ENCODE results near the gene TWIST2. TPM values are rescaled to one million over a fixed set of nuclear protein-coding genes. Genes with fewer than 3 reads are reported as not detected.

The TWIST2 gene
- polyA plus RNA-seq, 1 of the 3 experiments (the other 2 are of a cell fraction), result 19.5 TPM

DNA sequence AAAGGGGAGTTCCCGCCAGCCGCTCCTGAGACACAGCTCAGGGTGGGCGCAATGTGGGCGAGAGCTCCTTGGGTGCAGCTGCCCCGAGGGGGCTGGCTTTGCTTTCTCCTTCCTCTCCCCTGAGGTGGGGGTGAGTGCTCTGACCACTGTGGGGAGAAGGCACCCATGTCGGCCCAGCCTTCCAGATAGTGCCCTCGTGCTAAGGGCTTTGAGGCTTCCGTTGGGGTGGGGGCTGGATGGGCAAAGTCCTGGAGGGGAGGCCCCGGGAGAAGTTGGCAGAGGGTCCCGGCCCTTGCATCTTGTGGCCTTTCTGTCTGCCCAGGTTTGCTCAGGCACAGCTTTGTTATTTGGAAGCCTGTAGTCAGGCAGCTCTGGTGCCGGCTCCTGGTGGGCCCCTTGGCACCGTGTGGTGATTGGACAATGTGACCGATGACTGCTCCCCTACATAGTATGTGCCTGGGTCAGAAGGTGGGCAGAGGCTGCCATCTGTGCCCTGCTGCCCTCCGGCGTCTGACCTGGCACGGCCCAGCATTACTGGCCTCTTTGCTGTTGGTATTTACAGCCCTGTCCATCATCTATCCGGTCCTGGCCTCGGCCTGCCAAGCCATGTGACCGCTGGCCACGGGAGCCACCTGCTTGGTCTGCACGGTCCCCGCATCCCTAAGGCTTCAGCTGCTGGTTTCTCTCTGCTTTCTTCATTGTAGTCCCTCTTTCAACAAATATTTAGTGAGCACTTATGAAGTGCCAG, 50.8 kb downstream of the TWIST2 start:
- ChIA-PET CTCF (interaction anchor here (0.6 to 0.7 kb wide), 2 partner anchors 114 to 739 kb away, joined by 3 read pairs; no protein-coding TSS in a partner anchor), POLR2A (no interaction called here)
- TF ChIP-seq, protein P1, sequence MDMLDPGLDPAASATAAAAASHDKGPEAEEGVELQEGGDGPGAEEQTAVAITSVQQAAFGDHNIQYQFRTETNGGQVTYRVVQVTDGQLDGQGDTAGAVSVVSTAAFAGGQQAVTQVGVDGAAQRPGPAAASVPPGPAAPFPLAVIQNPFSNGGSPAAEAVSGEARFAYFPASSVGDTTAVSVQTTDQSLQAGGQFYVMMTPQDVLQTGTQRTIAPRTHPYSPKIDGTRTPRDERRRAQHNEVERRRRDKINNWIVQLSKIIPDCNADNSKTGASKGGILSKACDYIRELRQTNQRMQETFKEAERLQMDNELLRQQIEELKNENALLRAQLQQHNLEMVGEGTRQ (IDR thresholded peaks at IDR 0.05; ENCODE audit: borderline replicate concordance, low read depth, low read length), result no peak
- TF ChIP-seq EP300 (IDR thresholded peaks at IDR 0.05; ENCODE audit: borderline replicate concordance in 1 of 2, low read depth in 1 of 2, low read length in 1 of 2), result no peak
- WGBS (ENCODE audit: low lambda C conversion rate), result 91% methylated on average over 13 of the region's 22 CpGs
- Histone ChIP-seq H3K4me3 (ENCODE audit: low read depth in 2 of 2, low read length in 1 of 2) (no peak overlapping the region), H3K9ac (no peak overlapping the region), H3F3A (replicated peaks; ENCODE audit: insufficient read depth) (no peaks in the 10 kb centered on the region), H2AFZ (ENCODE audit: low read depth) (no peak overlapping the region), H3K27ac (ENCODE audit: low read depth in 2 of 2, low read length in 1 of 2) (no peak overlapping the region), H3K27me3 (ENCODE audit: insufficient read depth) (no peaks in the 10 kb centered on the region), H3K4me1 (ENCODE audit: control insufficient read depth in 1 of 2, insufficient read depth in 2 of 2, low read depth in 1 of 2, low read length in 1 of 2) (no peaks in the 10 kb centered on the region), H4K20me1 (ENCODE audit: insufficient read depth) (no peaks in the 10 kb centered on the region), H3K36me3 (replicated peaks in 1 of 2; ENCODE audit: control insufficient read depth in 1 of 2, insufficient read depth in 2 of 2, low read length in 1 of 2) (no peaks in the 10 kb centered on the region), H3K79me2 (ENCODE audit: insufficient read depth) (no peaks in the 10 kb centered on the region), H3K9me2 (no peaks in the 10 kb centered on the region), H3K9me3 (no peaks in the 10 kb centered on the region), H3K4me2 (no peak overlapping the region)
- DNase-seq, result no peak

DNA sequence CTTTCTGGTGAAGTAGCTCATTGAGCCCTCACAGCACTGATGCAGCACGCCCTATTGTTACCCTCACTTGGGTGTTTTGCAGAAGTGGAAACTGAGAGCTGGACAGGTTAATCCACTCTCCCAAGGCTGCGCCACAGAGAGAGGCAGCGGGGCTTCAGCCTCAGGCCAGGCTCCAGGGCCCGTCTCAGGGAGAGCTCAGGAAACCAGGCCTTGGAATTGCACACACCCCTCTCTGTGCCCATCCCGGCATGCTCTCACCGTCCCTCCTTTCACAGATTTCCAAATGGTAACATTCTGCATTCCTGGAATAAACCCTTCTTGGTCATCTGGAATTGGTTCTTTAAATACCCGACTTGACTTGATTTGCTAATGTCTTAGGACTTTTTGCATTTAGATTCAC, 51.5 kb downstream of the TWIST2 start:
- Histone ChIP-seq H3K27ac (ENCODE audit: low read depth in 2 of 2, low read length in 1 of 2) (no peak overlapping the region), H3K9me2 (no peaks in the 10 kb centered on the region), H2AFZ (ENCODE audit: low read depth) (no peak overlapping the region), H3K79me2 (ENCODE audit: insufficient read depth) (no peaks in the 10 kb centered on the region), H3K4me3 (ENCODE audit: low read depth in 2 of 2, low read length in 1 of 2) (no peak overlapping the region), H3K4me1 (ENCODE audit: control insufficient read depth in 1 of 2, insufficient read depth in 2 of 2, low read depth in 1 of 2, low read length in 1 of 2) (no peaks in the 10 kb centered on the region), H3K27me3 (ENCODE audit: insufficient read depth) (no peaks in the 10 kb centered on the region), H3K36me3 (replicated peaks in 1 of 2; ENCODE audit: control insufficient read depth in 1 of 2, insufficient read depth in 2 of 2, low read length in 1 of 2) (no peaks in the 10 kb centered on the region), H4K20me1 (ENCODE audit: insufficient read depth) (no peaks in the 10 kb centered on the region), H3K9ac (no peak overlapping the region), H3F3A (replicated peaks; ENCODE audit: insufficient read depth) (no peaks in the 10 kb centered on the region), H3K9me3 (no peaks in the 10 kb centered on the region), H3K4me2 (no peak overlapping the region)
- TF ChIP-seq TEAD4 (IDR thresholded peaks at IDR 0.05; ENCODE audit: borderline replicate concordance, insufficient read depth), result no peak
- TF ChIP-seq RAD21 (IDR thresholded peaks at IDR 0.05; ENCODE audit: low read length), result no peak
- no peak for TF ChIP-seq JUND (IDR thresholded peaks at IDR 0.05)
- no peak for TF ChIP-seq CHD2 (IDR thresholded peaks at IDR 0.05; ENCODE audit: low read length, partially characterized antibody)
- TF ChIP-seq, protein P2, sequence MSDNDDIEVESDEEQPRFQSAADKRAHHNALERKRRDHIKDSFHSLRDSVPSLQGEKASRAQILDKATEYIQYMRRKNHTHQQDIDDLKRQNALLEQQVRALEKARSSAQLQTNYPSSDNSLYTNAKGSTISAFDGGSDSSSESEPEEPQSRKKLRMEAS (IDR thresholded peaks at IDR 0.05; ENCODE audit: low read depth), result no peak
- TF ChIP-seq, protein P1 (IDR thresholded peaks at IDR 0.05; ENCODE audit: borderline replicate concordance, low read depth, low read length), result no peak
- no peak for TF ChIP-seq TAF1 (IDR thresholded peaks at IDR 0.05; ENCODE audit: borderline replicate concordance, low read depth, low read length)
- CTCF ChIA-PET, result interaction anchor here (0.6 to 0.7 kb wide), 2 partner anchors 114 to 740 kb away, joined by 3 read pairs; no protein-coding TSS in a partner anchor
- 92% methylated on average over 6 of the region's 7 CpGs for WGBS (ENCODE audit: low lambda C conversion rate)
- POLR2A ChIA-PET, result no interaction called here
- DNase-seq, result no peak
